HG03571 (cell line): ENCODE data around the gene EDNRA.

Experiments used
- ATAC-seq: cut with Tn5 transposase; IDR thresholded peaks from one replicate; pipeline ENCODE4 v1.9.1; 2021; ENCODE audit not compliant: unreplicated experiment

The EDNRA gene

GRCh38 chr4:147539959-147540358 lies 59.1 kb downstream of the EDNRA start:
- no peak for ATAC-seq

GRCh38 chr4:147542229-147542990 lies 61.5 kb downstream of the EDNRA start:
- ATAC-seq: no peak

GRCh38 chr4:147543034-147543433 lies 62.1 kb downstream of the EDNRA start:
- no peak for ATAC-seq

GRCh38 chr4:147546349-147546748 lies 65.5 kb downstream of the EDNRA start:
- no peak for ATAC-seq

- ATAC-seq: no peak
Measured at GRCh38 chr4:147547314-147548056, 66.6 kb downstream of the EDNRA start.

GRCh38 chr4:147548256-147548655 lies 67.4 kb downstream of the EDNRA start:
- no peak for ATAC-seq

- no peak for ATAC-seq
Measured at GRCh38 chr4:147550626-147551246, 69.8 kb downstream of the EDNRA start.

- ATAC-seq: no peak
Measured at GRCh38 chr4:147560625-147561024, 79.7 kb downstream of the EDNRA start.

GRCh38 chr4:147566762-147567161 lies 85.9 kb downstream of the EDNRA start:
- ATAC-seq: no peak

GRCh38 chr4:147567276-147567675 lies 86.4 kb downstream of the EDNRA start:
- ATAC-seq: no peak

- ATAC-seq: no peak
Measured at GRCh38 chr4:147570616-147571015, 89.7 kb downstream of the EDNRA start.

GRCh38 chr4:147571036-147571770 lies 90.3 kb downstream of the EDNRA start:
- ATAC-seq: no peak

- ATAC-seq: no peak
Measured at GRCh38 chr4:147576084-147576483, 95.2 kb downstream of the EDNRA start.

GRCh38 chr4:147578051-147578476 lies 97.2 kb downstream of the EDNRA start:
- ATAC-seq: no peak

GRCh38 chr4:147578593-147578992 lies 97.7 kb downstream of the EDNRA start:
- ATAC-seq: no peak

- ATAC-seq: no peak
Measured at GRCh38 chr4:147580396-147580795, 99.5 kb downstream of the EDNRA start.

- ATAC-seq: no peak
Measured at GRCh38 chr4:147581606-147582350, 100.9 kb downstream of the EDNRA start.

GRCh38 chr4:147582386-147583060 lies 101.6 kb downstream of the EDNRA start:
- ATAC-seq: no peak

- no peak for ATAC-seq
Measured at GRCh38 chr4:147583876-147584275, 103.0 kb downstream of the EDNRA start.

GRCh38 chr4:147586032-147586431 lies 105.1 kb downstream of the EDNRA start:
- ATAC-seq: no peak
